ENCODE results near the gene TGFB3. TPM values are rescaled to one million over a fixed set of nuclear protein-coding genes. Genes with fewer than 3 reads are reported as not detected.
A peak's percentile ranks its signal among the peaks of the same experiment; 100 is the strongest.

The TGFB3 gene
- total RNA-seq, 4 donors from 2014 or later, result 16.1 to 85.3 (median 55.0) TPM

- no peak overlapping the region for H3K4me3 ChIP-seq
- no peak for DNase-seq
- TF ChIP-seq POLR2A (IDR thresholded peaks at IDR 0.05) (no peak), CTCF (IDR thresholded peaks at IDR 0.05) (no peak)
- H3K36me3 ChIP-seq, result no peaks in the 10 kb centered on the region
- H3K4me1 ChIP-seq, result peaks cover 0 to 6% of the 10 kb centered on the region in 2 donors
- intact Hi-C loops (cut with DNase I; ENCODE audit: low total_unique reads), result no loop called here
- no peak overlapping the region for H3K27ac ChIP-seq
- peaks cover 0 to 11% of the 10 kb centered on the region in 2 donors for H3K9me3 ChIP-seq
- no peaks in the 10 kb centered on the region for H3K27me3 ChIP-seq
These were observed 25.6 kb upstream of the TGFB3 start for GRCh38 chr14:76007379-76007778.

- no peak for DNase-seq
- Histone ChIP-seq H3K4me3 (no peak overlapping the region), H3K9me3 (peaks cover 0 to 11% of the 10 kb centered on the region in 2 donors), H3K27me3 (no peaks in the 10 kb centered on the region), H3K36me3 (no peaks in the 10 kb centered on the region), H3K4me1 (no peaks in the 10 kb centered on the region), H3K27ac (no peak overlapping the region)
- no peak for TF ChIP-seq CTCF (IDR thresholded peaks at IDR 0.05)
- no peak for TF ChIP-seq POLR2A (IDR thresholded peaks at IDR 0.05)
- intact Hi-C loops (cut with DNase I; ENCODE audit: low total_unique reads), result no loop called here
These were observed 24.5 kb upstream of the TGFB3 start for GRCh38 chr14:76006253-76006652.

GRCh38 chr14:76002383-76002782 lies 20.6 kb upstream of the TGFB3 start:
- peaks cover 0 to 5% of the 10 kb centered on the region in 2 donors for H3K4me1 ChIP-seq
- intact Hi-C loops (cut with DNase I; ENCODE audit: low total_unique reads), result no loop called here
- no peaks in the 10 kb centered on the region for H3K36me3 ChIP-seq

GRCh38 chr14:75999511-76000190 lies 17.9 kb upstream of the TGFB3 start:
- H3K27ac ChIP-seq, result peak overlapping the region; percentile 49 to 78
- no peaks in the 10 kb centered on the region for H3K36me3 ChIP-seq
- no peak for DNase-seq
- H3K4me1 ChIP-seq, result peaks cover 0 to 9% of the 10 kb centered on the region in 2 donors
- H3K4me3 ChIP-seq, result no peak overlapping the region
- intact Hi-C loops (cut with DNase I; ENCODE audit: low total_unique reads), result no loop called here
- no peak for TF ChIP-seq CTCF (IDR thresholded peaks at IDR 0.05)
- no peak for TF ChIP-seq POLR2A (IDR thresholded peaks at IDR 0.05)
- peaks cover 0 to 4% of the 10 kb centered on the region in 2 donors for H3K9me3 ChIP-seq
- no peaks in the 10 kb centered on the region for H3K27me3 ChIP-seq

More at GRCh38 chr14:76002383-76002782, 20.6 kb upstream of the TGFB3 start:
- no peak for TF ChIP-seq POLR2A (IDR thresholded peaks at IDR 0.05)
- TF ChIP-seq CTCF (IDR thresholded peaks at IDR 0.05), result no peak
- peaks cover 0 to 11% of the 10 kb centered on the region in 2 donors for H3K9me3 ChIP-seq
- no peak overlapping the region for H3K4me3 ChIP-seq
- no peak overlapping the region for H3K27ac ChIP-seq
- no peaks in the 10 kb centered on the region for H3K27me3 ChIP-seq
- no peak for DNase-seq

- Histone ChIP-seq H3K4me1 (peaks cover 0 to 12% of the 10 kb centered on the region in 2 donors), H3K36me3 (no peaks in the 10 kb centered on the region), H3K4me3 (no peak overlapping the region), H3K27ac (peak overlapping the region; percentile 81 to 86), H3K27me3 (no peaks in the 10 kb centered on the region), H3K9me3 (no peaks in the 10 kb centered on the region)
- TF ChIP-seq POLR2A (IDR thresholded peaks at IDR 0.05) (no peak), CTCF (IDR thresholded peaks at IDR 0.05) (no peak)
- intact Hi-C loops (cut with DNase I; ENCODE audit: low total_unique reads), result no loop called here
- no peak for DNase-seq
These were observed 14.7 kb upstream of the TGFB3 start for GRCh38 chr14:75996488-75996887.

Measured in uterus (tissue), 4 donors.